Keratinocyte (primary cell): ENCODE measurements around the gene FMNL2.

Experiments
- CTCF ChIP-seq, 3 experiments: IDR thresholded peaks in 1 of 3; conservative IDR thresholded peaks in 1 of 3; optimal IDR thresholded peaks in 1 of 3; 2 replicates in 2 of 3; 3 replicates in 1 of 3; pipeline versions ENCODE3 to v1.5.1; 2011; ENCODE audit warnings: low read length in 3 of 3, mild to moderate bottlenecking in 3 of 3, moderate library complexity in 2 of 3, control low read depth in 1 of 3, inconsistent platforms in 1 of 3; ENCODE audit not compliant: insufficient read depth in 2 of 3; ENCODE audit errors: extremely low read depth in 1 of 3
- EZH2 ChIP-seq: IDR thresholded peaks from one replicate; pipeline ENCODE4 v1.6.1; 2012; ENCODE audit warnings: inconsistent platforms, mild to moderate bottlenecking, low read length, moderate library complexity

GRCh38 chr2:152651834-152652233 lies 316.9 kb downstream of the FMNL2 start:
- TF ChIP-seq CTCF (optimal IDR thresholded peaks at IDR 0.05 in 1 of 3, IDR thresholded peaks at IDR 0.05 in 1 of 3, conservative IDR thresholded peaks at IDR 0.05 in 1 of 3; ENCODE audit: extremely low read depth in 1 of 3, insufficient read depth in 2 of 3, low read length in 3 of 3) (no peak), EZH2 (no peak)
